PC-9 (cell line): Measurements from ENCODE around the gene INTS4.
"Not testable (repeated sequence)": the region's sequence is repeated elsewhere in the genome, so short reads cannot be mapped to it uniquely, and the experiment has no call there.

ENCODE experiments used
- CTCF ChIP-seq: fragments of 200-600 bp; sonication (generic); conservative IDR thresholded peaks from 2 replicates; pipeline ENCODE4 v1.6.1; 2017; ENCODE audit warnings: mixed run types, antibody characterized with exemption, mild to moderate bottlenecking, moderate library complexity
- EZH2 ChIP-seq: fragments of 200-600 bp; sonication (generic); IDR thresholded peaks from 2 replicates; pipeline ENCODE4 v1.8.0; 2017; ENCODE audit warnings: antibody characterized with exemption, low read depth

DNA sequence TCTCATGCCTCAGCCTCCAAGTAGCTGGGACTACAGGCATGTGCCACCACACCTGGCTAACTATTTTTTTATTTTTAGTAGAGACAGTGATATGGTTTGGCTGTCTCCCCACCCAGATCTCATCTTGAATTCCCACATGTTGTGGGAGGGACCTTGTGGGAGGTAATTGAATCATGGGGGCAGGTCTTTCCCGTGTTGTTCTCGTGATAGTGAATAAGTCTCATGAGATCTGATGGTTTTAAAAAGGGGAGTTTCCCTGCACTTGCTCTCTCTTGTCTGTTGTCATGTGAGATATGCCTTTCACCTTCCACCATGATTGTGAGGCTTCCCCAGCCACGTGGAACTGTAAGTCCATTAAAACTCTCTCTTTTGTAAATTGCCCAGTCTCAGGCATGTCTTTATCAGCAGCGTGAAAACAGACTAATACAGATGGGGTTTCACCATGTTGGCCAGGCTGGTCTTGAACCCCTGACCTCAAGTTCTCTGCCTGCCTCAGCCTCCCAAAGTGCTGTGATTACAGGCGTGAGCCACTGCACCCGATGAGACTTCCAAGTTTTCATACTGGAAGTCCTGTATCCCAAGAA is 20.6 kb upstream of the INTS4 start:
- not testable (repeated sequence) for TF ChIP-seq CTCF, EZH2
